Endothelial cell of umbilical vein (primary cell): ENCODE data around the gene KCNMB2. TPM values are rescaled to one million over a fixed set of nuclear protein-coding genes. Genes with fewer than 3 reads are reported as not detected.

ENCODE experiments used
- BruUV-seq: library from RNA; stranded (reverse); fragments of 400-500 nt; replicated peaks from 2 replicates; lab custom pipeline; 2021; lab: Mats Ljungman, UMichigan
- CTCF ChIA-PET: fragments of 300-600, 350-600 bp; sonication (Branson Sonifier 250); formaldehyde crosslinking; loops from one replicate; lab custom pipeline; 2021; ENCODE audit warnings: antibody characterized with exemption, inconsistent platforms; lab: Charles Lee
- POLR2A ChIA-PET: fragments of 300-600, 350-600 bp; sonication (Branson Sonifier 250); formaldehyde crosslinking; loops from one replicate; lab custom pipeline; 2021; ENCODE audit warnings: antibody characterized with exemption, inconsistent platforms; lab: Charles Lee
- DNase-seq: peaks from one replicate; pipeline ENCODE4 v3.0.0-alpha.2; 2011; ENCODE audit warnings: low read depth, low spot score
- FAIRE-seq: peaks from 2 replicates; lab custom pipeline; 2011; peaks lifted over from hg19 to GRCh38; lab: Jason Lieb, UNC
- H2AFZ ChIP-seq: 2 replicates; pipeline ENCODE4 v1.6.0; 2012; ENCODE audit warnings: low read depth, low read length, control low read depth, inconsistent platforms
- H3K27ac ChIP-seq: 2 replicates; pipeline ENCODE4 v1.5.1; 2011; ENCODE audit warnings: low read depth, mild to moderate bottlenecking, control low read depth, low read length, moderate library complexity; ENCODE audit not compliant: insufficient read depth
- H3K27me3 ChIP-seq, 2 experiments: 2 replicates each; pipeline versions ENCODE4 v1.6.0 to v1.6.1; 2011; ENCODE audit warnings: low read length in 2 of 2, mixed read lengths in 1 of 2; ENCODE audit not compliant: control insufficient read depth in 2 of 2, insufficient read depth in 2 of 2
- H3K36me3 ChIP-seq, 2 experiments: 2 replicates in 1 of 2; 3 replicates in 1 of 2; pipeline ENCODE4 v1.5.1; 2011; ENCODE audit warnings: low read length in 2 of 2, mild to moderate bottlenecking in 1 of 2, moderate library complexity in 1 of 2; ENCODE audit not compliant: control insufficient read depth in 2 of 2, insufficient read depth in 2 of 2; ENCODE audit errors: extremely low read depth in 1 of 2
- H3K4me1 ChIP-seq: 3 replicates; pipeline ENCODE4 v1.5.1; 2011; ENCODE audit warnings: mild to moderate bottlenecking, low read length; ENCODE audit not compliant: control insufficient read depth, insufficient read depth; ENCODE audit errors: extremely low read depth
- H3K4me2 ChIP-seq: 2 replicates; pipeline ENCODE4 v1.6.1; 2011; ENCODE audit warnings: low read length, control low read depth, mixed read lengths; ENCODE audit not compliant: insufficient read depth
- H3K4me3 ChIP-seq, 3 experiments: fragments of 200-600 bp in 1 of 3; sonication (generic), shearing (Covaris generic) in 1 of 3; replicated peaks in 1 of 3; 2 replicates each; pipeline ENCODE4 v1.5.1; 2011 to 2016; ENCODE audit warnings: control low read depth in 3 of 3, low read length in 3 of 3, mild to moderate bottlenecking in 2 of 3, inconsistent platforms in 1 of 3, low read depth in 1 of 3, moderate library complexity in 1 of 3; ENCODE audit not compliant: insufficient read depth in 1 of 3
- H3K79me2 ChIP-seq: 2 replicates; pipeline ENCODE4 v1.6.0; 2012; ENCODE audit warnings: low read length, inconsistent platforms; ENCODE audit not compliant: control insufficient read depth, insufficient read depth
- H3K9ac ChIP-seq: replicated peaks from 2 replicates; pipeline ENCODE3; 2011; ENCODE audit warnings: low read length, control low read depth; ENCODE audit not compliant: insufficient read depth; ENCODE audit errors: extremely low read depth
- H3K9me1 ChIP-seq: replicated peaks from 3 replicates; pipeline ENCODE4 v1.6.0; 2011; ENCODE audit warnings: mild to moderate bottlenecking, low read length; ENCODE audit not compliant: control insufficient read depth, insufficient read depth; ENCODE audit errors: extremely low read depth
- H3K9me3 ChIP-seq: replicated peaks from 2 replicates; pipeline ENCODE4 v1.5.1; 2012; ENCODE audit warnings: low read length, inconsistent platforms; ENCODE audit not compliant: control insufficient read depth, insufficient read depth
- H4K20me1 ChIP-seq: replicated peaks from 2 replicates; pipeline ENCODE3; 2011; ENCODE audit warnings: mild to moderate bottlenecking, low read length; ENCODE audit not compliant: control insufficient read depth, insufficient read depth; ENCODE audit errors: extremely low read depth
- CTCF ChIP-seq, 2 donors: IDR thresholded peaks; 1 replicate in 1 of 2; 2 replicates in 1 of 2; pipeline ENCODE4 v1.5.1; 2011; ENCODE audit warnings: low read length in 2 of 2, mild to moderate bottlenecking in 2 of 2, moderate library complexity in 2 of 2, control low read depth in 1 of 2, inconsistent platforms in 1 of 2, low read depth in 1 of 2; ENCODE audit not compliant: insufficient read depth in 1 of 2; ENCODE audit errors: extremely low read depth in 1 of 2
- EZH2 ChIP-seq: IDR thresholded peaks from 2 replicates; pipeline ENCODE4 v1.6.1; 2012; ENCODE audit warnings: borderline replicate concordance, low read depth, mild to moderate bottlenecking, moderate library complexity, low read length, inconsistent platforms; ENCODE audit not compliant: severe bottlenecking
- FOS ChIP-seq: IDR thresholded peaks from 2 replicates; pipeline ENCODE4 v1.6.1; 2011; ENCODE audit warnings: mild to moderate bottlenecking, low read length, moderate library complexity, borderline replicate concordance; ENCODE audit not compliant: insufficient read depth
- GATA2 ChIP-seq: IDR thresholded peaks from 2 replicates; pipeline ENCODE4 v1.7.0; 2011; ENCODE audit warnings: low read depth, mild to moderate bottlenecking, moderate library complexity, mixed read lengths, low read length; ENCODE audit not compliant: insufficient read length, insufficient read depth
- JUN ChIP-seq: IDR thresholded peaks from 2 replicates; pipeline ENCODE4 v1.6.1; 2011; ENCODE audit warnings: borderline replicate concordance, low read depth; ENCODE audit not compliant: insufficient read length, insufficient read depth
- MYC ChIP-seq: IDR thresholded peaks from one replicate; pipeline ENCODE4 v1.6.1; 2011; ENCODE audit warnings: mild to moderate bottlenecking, low read depth, low read length
- POLR2A ChIP-seq: IDR thresholded peaks from 2 replicates; pipeline ENCODE4 v1.6.1; 2012; ENCODE audit warnings: low read depth, mild to moderate bottlenecking, control low read depth, low read length
- POLR2AphosphoS5 ChIP-seq: IDR thresholded peaks from 2 replicates; pipeline ENCODE4 v1.6.1; 2012; ENCODE audit warnings: low read depth, mild to moderate bottlenecking, control low read depth, low read length, moderate library complexity; ENCODE audit not compliant: insufficient read depth
- dilution Hi-C: fragments of 300-500 bp; cut with MboI; formaldehyde crosslinking; loops from one replicate; pipeline ENCODE4 v1.15.0; 2019; ENCODE audit warnings: low sequenced_read_pairs; ENCODE audit not compliant: extremely low pct_ligation_motif_present
- intact Hi-C: fragments of 100-400 bp; cut with micrococcal nuclease; formaldehyde crosslinking; loops from one replicate; pipeline ENCODE4 v1.10.0; 2022
- polyA plus RNA-seq, 4 experiments: library from polyadenylated mRNA; depleted of rRNA in 3 of 4; stranded (reverse) in 3 of 4; unstranded in 1 of 4; fragments of >200 nt; gene quantifications; 2 replicates each; pipeline versions ENCODE4 v1.2.1 to v1.2.3, GENCODE V29; 2011 to 2012; ENCODE audit warnings: missing spikeins in 1 of 4
- total RNA-seq: library from RNA; stranded (reverse); gene quantifications from 2 replicates; pipeline ENCODE4 v1.2.3, GENCODE V29; 2021
- TF ChIP-seq, protein P1 (sequence below): IDR thresholded peaks from 2 replicates; pipeline ENCODE4 v1.6.1; 2011; ENCODE audit not compliant: insufficient read depth, insufficient read length

KCNMB2 gene
- total and polyA plus RNA-seq, 2 donors (not counting 3 experiments of a cell fraction or from before 2014, with no cell fraction given): not detected

DNA sequence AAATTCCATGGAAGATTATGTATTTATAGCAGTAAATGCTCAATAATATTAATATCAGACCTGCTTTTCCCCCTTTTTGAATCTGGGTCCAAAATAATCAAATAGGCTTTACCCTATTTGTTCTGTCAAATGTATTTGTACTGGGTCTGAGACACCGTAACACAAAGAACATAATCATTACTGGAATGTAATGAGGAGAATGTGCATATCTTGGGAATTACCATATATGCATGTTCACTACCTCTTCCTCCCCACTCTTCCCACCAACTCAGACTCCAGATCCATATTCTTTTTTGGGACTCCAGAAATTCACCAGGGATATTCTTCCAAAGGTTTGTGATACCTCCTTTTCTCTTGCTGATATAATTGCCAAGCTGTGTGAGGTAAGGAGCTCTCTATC is 237.1 kb downstream of the KCNMB2 start:
- dilution Hi-C loops (no loop called here), intact Hi-C loops (no loop called here)
- Histone ChIP-seq H2AFZ (no peak overlapping the region), H3K9me3 (no peaks in the 10 kb centered on the region), H3K27ac (no peak overlapping the region), H3K36me3 (no peaks in the 10 kb centered on the region), H3K4me2 (no peak overlapping the region), H4K20me1 (no peaks in the 10 kb centered on the region), H3K27me3 (no peaks in the 10 kb centered on the region), H3K9me1 (no peaks in the 10 kb centered on the region), H3K9ac (no peak overlapping the region), H3K79me2 (no peaks in the 10 kb centered on the region), H3K4me3 (no peak overlapping the region), H3K4me1 (no peaks in the 10 kb centered on the region)
- CTCF ChIA-PET: no interaction called here
- BruUV-seq: no TSS peak
- POLR2A ChIA-PET: no interaction called here
- no peak for TF ChIP-seq POLR2AphosphoS5
- no peak for TF ChIP-seq EZH2
- TF ChIP-seq FOS: no peak
- TF ChIP-seq, protein P1, sequence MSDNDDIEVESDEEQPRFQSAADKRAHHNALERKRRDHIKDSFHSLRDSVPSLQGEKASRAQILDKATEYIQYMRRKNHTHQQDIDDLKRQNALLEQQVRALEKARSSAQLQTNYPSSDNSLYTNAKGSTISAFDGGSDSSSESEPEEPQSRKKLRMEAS: no peak
- TF ChIP-seq MYC: no peak
- TF ChIP-seq GATA2: no peak
- TF ChIP-seq CTCF (IDR thresholded peaks at IDR 0.05; ENCODE audit: extremely low read depth in 1 of 2, insufficient read depth in 1 of 2, low read depth in 1 of 2, low read length in 2 of 2): no peak
- TF ChIP-seq POLR2A: no peak
- TF ChIP-seq JUN: no peak
- DNase-seq: no peak
- no peak for FAIRE-seq
